Left colon (tissue), 2 donors: ENCODE measurements around the gene PLEKHN1. TPM values are rescaled to one million over a fixed set of nuclear protein-coding genes. Genes with fewer than 3 reads are reported as not detected.
"Not testable (repeated sequence)": the region's sequence is repeated elsewhere in the genome, so short reads cannot be mapped to it uniquely, and the experiment has no call there.

Source experiments
- ATAC-seq: fragments of 200-7000 bp; cut with Tn5 transposase; one replicate; pipeline ENCODE4 v1.9.1; 2020; ENCODE audit warnings: mild to moderate bottlenecking, moderate library complexity
- DNase-seq, 2 donors: peaks; one replicate each; pipeline ENCODE4 v3.0.0-alpha.2; 2020
- intact Hi-C, 2 donors: fragments of 100-400 bp; cut with DNase I in 1 of 2; cut with micrococcal nuclease in 1 of 2; formaldehyde crosslinking; loops; one replicate each; pipeline versions ENCODE4 v1.11.2 to v1.14.0; 2022; cut with DNase I, micrococcal nuclease
- total RNA-seq, 2 donors: library from RNA; stranded (reverse); fragmentation: NEBNext Ultra II Directional; extraction: Animal tissue kit (Norgen Biotek cat#: 25700); gene quantifications; one replicate each; pipeline ENCODE4 v1.2.1, GENCODE V29; 2021
- donor health status: DM: no; HTN: no; CAD: no.
- donor health status: DM: yes; HTN: yes; CAD: no.

Gene PLEKHN1
- total RNA-seq, 2 donors from 2014 or later: 0.58 to 0.95 TPM

GRCh38 chr1:978835-979743 is 12.8 kb downstream of the PLEKHN1 start:
- no peak for ATAC-seq
- intact Hi-C loops: loop anchor here in 1 of 2 donors (10.0 kb wide), 1 partner anchor 64 kb away; no protein-coding TSS in a partner anchor
- DNase-seq: no peak

- intact Hi-C loops: loop anchor here (5.0 to 10.0 kb wide), 3 partner anchors 65 to 88 kb away; no protein-coding TSS in a partner anchor
- ATAC-seq (no peak), DNase-seq (no peak)
Observed at GRCh38 chr1:979744-980072, 13.4 kb downstream of the PLEKHN1 start.

GRCh38 chr1:980137-980571 is 13.9 kb downstream of the PLEKHN1 start:
- no peak for DNase-seq
- ATAC-seq: no peak
- intact Hi-C loops: loop anchor here (5.0 to 10.0 kb wide), 2 partner anchors 85 to 87 kb away; no protein-coding TSS in a partner anchor

GRCh38 chr1:980602-981395 is 14.5 kb downstream of the PLEKHN1 start:
- no peak for ATAC-seq
- DNase-seq: peak in 1 of 2 donors; percentile 3
- intact Hi-C loops: loop anchor here (5.0 to 10.0 kb wide), 2 partner anchors 84 to 87 kb away; no protein-coding TSS in a partner anchor

- DNase-seq: no peak
- no peak for ATAC-seq
- intact Hi-C loops: loop anchor here (5.0 to 10.0 kb wide), 2 partner anchors 83 to 86 kb away; no protein-coding TSS in a partner anchor
Observed at GRCh38 chr1:981491-981954, 15.2 kb downstream of the PLEKHN1 start.

- intact Hi-C loops: loop anchor here (5.0 to 10.0 kb wide), 2 partner anchors 83 to 85 kb away; no protein-coding TSS in a partner anchor
- DNase-seq: no peak
- ATAC-seq: no peak
Observed at GRCh38 chr1:981955-982558, 15.8 kb downstream of the PLEKHN1 start, which contains the start of gene PERM1. Gene PERM1, minus strand, starts transcription at chr1:982093. Its CDS starts 1,064 bp downstream, at chr1:981029.

- DNase-seq (no peak), ATAC-seq (no peak)
- intact Hi-C loops: loop anchor here (5.0 to 10.0 kb wide), 2 partner anchors 82 to 84 kb away; no protein-coding TSS in a partner anchor
Observed at GRCh38 chr1:982765-983436, 16.6 kb downstream of the PLEKHN1 start.

- intact Hi-C loops: loop anchor here (5.0 to 10.0 kb wide), 2 partner anchors 81 to 83 kb away; no protein-coding TSS in a partner anchor
- peak; percentile 73 for ATAC-seq
- DNase-seq: peak in 1 of 2 donors; percentile 61
Observed at GRCh38 chr1:983798-984475, 17.7 kb downstream of the PLEKHN1 start.

GRCh38 chr1:984476-984814 is 18.2 kb downstream of the PLEKHN1 start:
- peak; percentile 30 for ATAC-seq
- intact Hi-C loops: loop anchor here (5.0 to 10.0 kb wide), 2 partner anchors 80 to 83 kb away; no protein-coding TSS in a partner anchor
- no peak for DNase-seq

- ATAC-seq: no peak
- intact Hi-C loops: loop anchor here in 1 of 2 donors (10.0 kb wide), 1 partner anchor 80 kb away; no protein-coding TSS in a partner anchor
Observed at GRCh38 chr1:985126-985525, 18.8 kb downstream of the PLEKHN1 start.

GRCh38 chr1:988061-988460 is 21.8 kb downstream of the PLEKHN1 start:
- ATAC-seq, DNase-seq: not testable (repeated sequence)
- intact Hi-C loops: loop anchor here in 1 of 2 donors (10.0 kb wide), 1 partner anchor 77 kb away; no protein-coding TSS in a partner anchor

More at GRCh38 chr1:985126-985525, 18.8 kb downstream of the PLEKHN1 start:
- DNase-seq: no peak

GRCh38 chr1:991275-991674 is 25.0 kb downstream of the PLEKHN1 start:
- intact Hi-C loops: not testable (repeated sequence)

GRCh38 chr1:991895-992294 is 25.6 kb downstream of the PLEKHN1 start:
- ATAC-seq: no peak
- no peak for DNase-seq
- intact Hi-C loops: no loop called here

More at GRCh38 chr1:991275-991674, 25.0 kb downstream of the PLEKHN1 start:
- not testable (repeated sequence) for ATAC-seq, DNase-seq

- intact Hi-C loops: no loop called here
- DNase-seq (no peak), ATAC-seq (no peak)
Observed at GRCh38 chr1:992362-992761, 26.1 kb downstream of the PLEKHN1 start.

- DNase-seq (no peak), ATAC-seq (no peak)
- intact Hi-C loops: no loop called here
Observed at GRCh38 chr1:993379-993995, 27.2 kb downstream of the PLEKHN1 start.

GRCh38 chr1:994546-994945 is 28.3 kb downstream of the PLEKHN1 start:
- intact Hi-C loops: not testable (repeated sequence)

More at GRCh38 chr1:994546-994945, 28.3 kb downstream of the PLEKHN1 start:
- not testable (repeated sequence) for DNase-seq, ATAC-seq
